HuH-7.5 (cell line): ENCODE data around the gene SLC27A4.

ENCODE experiments used
- DNase-seq: peaks from one replicate; pipeline ENCODE4 v3.0.0; 2011; ENCODE audit warnings: low spot score

The SLC27A4 gene

DNA sequence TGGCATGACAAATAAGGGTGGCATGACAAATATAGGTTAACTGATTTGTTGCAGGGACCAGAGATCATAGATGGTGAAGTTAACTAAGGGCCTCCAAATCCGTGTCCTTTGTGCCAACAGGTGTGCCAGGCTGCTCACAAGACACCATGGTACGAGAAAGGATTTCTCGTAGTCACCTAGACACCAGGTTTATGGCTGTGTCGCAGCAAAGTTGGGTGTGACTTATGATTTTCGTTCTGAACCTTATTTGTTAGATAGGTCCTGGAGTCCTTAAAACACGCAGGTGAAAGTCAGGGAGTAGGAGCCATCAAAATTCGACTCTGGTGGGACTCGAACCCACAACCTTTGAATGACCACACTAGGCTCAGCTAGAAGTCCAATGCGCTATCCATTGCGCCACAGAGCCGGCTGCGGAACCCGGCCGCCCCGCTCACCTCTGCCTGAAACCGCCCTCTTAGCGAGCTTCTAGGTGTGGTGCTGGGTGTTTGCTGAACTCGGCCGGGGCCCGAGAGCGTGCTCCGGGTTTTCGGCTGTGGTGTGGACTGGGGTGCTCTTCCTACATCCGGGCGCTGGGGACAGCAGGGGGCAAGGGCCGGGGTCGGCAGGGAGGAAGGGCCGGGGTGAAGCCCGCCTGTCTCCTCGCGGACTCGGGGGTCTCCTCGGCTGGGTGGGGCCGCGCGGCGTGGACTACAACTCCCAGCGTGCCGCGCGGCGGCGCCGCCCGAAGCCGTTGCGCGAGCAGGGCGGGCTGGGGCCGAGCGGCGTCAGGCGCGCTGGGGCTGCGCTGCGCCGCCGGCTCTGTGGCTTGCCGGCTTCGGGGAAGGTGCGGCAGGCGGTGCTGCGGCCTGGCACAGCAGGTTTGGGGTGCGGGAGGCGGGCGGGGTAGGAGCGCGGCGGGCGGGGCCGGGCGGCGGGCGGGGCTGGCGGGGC is at the start of gene SLC27A4:
TSS of gene SLC27A4 (plus strand) at position 767 of the 930 bp plus-strand sequence. CDS start 2,606 bp downstream, outside the sequence.
- DNase-seq: peak; percentile 88

- DNase-seq: no peak
Observed at GRCh38 chr9:128292009-128292408, 48.3 kb upstream of the SLC27A4 start.

GRCh38 chr9:128293091-128293490 is 47.2 kb upstream of the SLC27A4 start:
- no peak for DNase-seq

- DNase-seq: no peak
Observed at GRCh38 chr9:128294142-128294541, 46.2 kb upstream of the SLC27A4 start.

DNA sequence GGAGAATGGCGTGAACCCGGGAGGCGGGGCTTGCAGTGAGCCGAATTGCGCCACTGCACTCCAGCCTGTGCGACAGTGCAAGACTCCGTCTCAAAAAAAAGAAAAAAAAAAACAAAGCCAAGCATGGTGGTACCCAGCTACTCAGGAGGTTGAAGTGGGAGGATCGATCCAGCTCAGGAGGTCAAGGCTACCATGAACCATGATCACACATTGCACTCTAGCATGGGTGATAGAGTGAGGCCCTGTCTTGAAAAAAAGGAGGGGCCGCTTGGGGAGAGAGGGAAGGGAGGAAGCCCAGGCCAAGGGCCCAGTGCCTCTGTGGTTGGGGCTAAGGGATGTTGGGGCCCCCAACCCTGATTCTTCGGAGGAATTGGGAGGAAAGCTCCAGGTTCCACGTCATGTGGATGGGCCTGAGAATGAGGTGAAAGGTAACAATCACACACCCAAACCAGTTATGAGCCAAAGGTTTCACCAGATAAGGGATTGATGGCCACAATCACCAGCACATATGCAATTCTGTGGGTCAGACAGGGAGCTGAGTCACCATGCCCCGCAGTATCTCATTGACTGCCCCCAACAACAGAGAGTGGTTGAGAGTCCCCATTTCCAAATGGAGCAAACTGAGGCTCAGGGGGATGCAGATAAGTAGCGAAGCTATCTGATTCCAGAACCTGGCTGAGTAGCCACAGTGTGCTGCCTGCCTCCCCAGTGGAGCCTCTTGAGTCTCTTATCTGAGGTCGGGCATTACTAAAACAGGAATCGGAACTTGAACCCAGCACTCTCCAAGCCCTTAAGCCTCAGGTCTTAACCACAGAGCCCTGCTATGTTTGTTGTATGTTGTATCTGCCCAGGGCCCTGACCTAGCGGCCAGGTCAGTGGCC is 43.7 kb upstream of the SLC27A4 start:
- DNase-seq: no peak

GRCh38 chr9:128297221-128297773 is 43.0 kb upstream of the SLC27A4 start:
- DNase-seq: no peak

DNA sequence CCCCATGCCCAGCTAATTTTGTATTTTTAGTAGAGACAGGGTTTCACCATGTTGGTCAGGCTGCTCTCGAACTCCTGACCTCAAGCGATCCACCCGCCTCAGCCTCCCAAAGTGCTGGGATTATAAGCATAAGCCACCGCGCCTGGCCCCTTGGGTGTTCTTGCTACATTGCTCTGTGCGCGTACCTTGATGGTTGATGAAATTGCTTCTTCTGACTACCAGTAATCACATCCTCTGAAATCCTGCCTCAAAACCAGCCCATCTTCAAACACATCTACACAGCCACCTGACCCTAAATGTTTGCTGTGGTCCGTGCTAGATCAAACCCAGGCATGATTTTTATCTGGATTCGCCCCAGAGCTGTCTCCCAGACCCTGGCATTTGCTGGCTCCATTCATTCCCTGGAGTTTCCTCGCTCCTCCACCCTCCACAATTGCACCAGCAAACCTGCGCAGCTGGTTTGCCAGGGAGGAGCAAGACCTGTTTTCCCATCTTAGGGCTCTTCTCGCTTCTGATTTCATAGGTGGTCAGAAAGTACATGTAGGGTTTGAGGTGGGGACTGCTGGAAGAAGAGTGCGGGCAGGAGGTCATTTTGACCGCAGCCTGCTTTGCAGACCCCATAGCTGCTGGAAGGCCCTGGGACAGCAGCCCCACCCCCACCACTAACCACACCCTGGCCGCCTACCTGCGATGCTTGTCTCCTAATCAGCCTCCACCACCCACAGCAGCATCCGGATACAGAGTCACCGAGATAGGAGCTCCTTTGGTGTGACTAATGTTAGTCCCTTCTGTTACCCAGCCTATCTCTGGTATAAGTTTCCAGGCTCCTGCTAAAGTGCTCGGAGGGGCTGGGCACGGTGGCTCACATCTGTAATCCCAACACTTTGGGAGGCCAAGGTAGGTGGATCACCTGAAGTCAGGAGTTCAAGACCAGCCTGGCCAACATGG is 41.5 kb upstream of the SLC27A4 start:
- DNase-seq: no peak

DNA sequence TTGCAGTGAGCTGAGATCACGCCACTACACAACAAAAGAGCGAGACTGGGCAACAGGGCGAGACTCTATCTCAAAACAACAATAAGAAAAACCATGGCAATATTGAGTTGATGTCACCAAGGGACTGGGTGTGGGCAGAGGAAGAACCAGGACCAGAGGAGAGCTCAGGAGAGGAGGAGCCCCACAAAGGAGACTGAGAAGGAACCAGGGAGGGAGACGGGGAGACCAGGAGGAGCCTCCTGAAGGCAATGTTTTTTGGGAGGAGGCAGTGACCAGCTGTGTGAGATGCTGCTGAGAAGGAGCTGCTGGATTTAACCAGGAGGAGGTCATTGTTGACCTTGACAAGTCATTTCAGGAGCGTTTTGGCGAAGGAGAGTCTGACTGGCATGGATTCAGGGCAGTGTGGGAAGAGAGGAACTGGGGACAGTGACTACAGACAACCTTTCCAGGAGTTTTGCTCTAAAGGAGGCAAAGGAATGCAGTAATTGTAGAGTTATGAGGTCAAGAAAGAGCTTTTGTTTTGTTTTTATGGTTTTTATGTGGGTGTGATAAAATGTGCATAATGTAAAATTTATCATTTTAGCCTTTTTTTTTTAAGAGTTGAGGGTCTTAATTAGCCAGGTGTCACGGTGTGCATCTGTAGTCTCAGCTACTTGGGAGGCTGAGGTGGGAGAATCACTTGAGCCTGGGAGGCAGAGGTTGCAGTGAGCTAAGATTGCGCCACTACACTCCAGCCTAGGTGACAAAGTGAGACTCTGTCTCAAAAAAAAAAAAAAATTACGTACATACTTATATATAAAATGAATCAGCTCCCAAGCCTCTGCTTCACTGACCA is 36.0 kb upstream of the SLC27A4 start:
- no peak for DNase-seq

GRCh38 chr9:128304971-128305288 is 35.4 kb upstream of the SLC27A4 start:
- no peak for DNase-seq

DNA sequence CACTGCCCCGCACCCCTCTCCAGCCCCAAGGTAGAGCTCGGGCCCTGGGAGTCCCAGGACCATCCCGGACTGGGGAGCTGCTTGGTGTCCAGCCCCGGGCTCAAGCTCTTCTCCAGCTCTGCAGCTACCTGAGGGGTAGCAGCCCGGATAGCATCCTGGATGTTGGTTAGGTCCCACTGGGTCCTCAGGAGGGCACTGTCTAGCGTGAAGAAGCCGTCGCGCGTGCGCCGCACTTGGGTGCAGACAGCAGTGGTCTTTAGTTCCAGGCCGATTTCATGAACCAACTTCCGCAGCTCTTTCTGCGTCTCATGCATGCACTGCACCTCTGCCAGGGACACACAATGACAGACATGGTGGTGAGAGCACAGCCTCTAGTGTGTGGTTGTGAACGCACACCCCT is 30.8 kb upstream of the SLC27A4 start:
- no peak for DNase-seq

GRCh38 chr9:128310461-128310860 is 29.9 kb upstream of the SLC27A4 start:
- DNase-seq: no peak

DNA sequence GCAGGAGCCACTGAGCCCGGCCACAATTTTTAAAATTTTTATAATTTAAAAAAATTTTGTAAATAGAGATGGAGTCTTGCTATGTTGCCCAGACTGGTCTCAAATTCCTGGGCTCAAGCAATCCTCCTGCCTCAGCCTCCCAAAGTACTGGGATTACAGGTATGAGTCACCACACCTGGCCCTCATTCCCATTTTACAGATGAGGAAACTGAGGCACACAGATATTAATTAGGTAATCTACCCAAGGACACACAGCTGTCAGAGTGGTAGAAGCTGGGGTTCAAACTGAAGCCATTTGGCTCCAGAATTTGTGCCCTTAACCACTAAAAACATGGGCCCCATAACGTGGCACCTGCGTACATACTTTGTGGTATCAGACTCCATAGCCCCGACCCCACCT is 25.6 kb upstream of the SLC27A4 start:
- no peak for DNase-seq

DNA sequence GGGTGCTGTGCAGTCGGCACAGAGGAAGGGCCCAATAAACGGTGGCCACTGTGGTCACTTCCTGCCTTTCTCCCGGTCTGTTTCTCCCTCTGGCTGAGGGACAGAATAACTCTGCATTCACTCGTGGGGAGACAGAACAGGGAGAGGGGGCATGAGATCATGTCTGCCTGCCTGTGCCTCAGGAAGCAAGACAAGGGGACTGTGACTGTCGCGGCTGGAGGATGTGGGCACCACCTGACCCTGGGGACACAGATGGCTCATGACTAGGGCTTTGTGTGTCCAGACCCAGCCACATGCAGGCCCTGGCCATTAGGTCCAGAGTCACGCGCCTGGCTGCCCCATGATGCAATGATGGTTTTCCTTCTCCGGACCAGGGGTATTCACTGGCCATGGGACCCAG is 23.9 kb upstream of the SLC27A4 start:
- DNase-seq: no peak

DNA sequence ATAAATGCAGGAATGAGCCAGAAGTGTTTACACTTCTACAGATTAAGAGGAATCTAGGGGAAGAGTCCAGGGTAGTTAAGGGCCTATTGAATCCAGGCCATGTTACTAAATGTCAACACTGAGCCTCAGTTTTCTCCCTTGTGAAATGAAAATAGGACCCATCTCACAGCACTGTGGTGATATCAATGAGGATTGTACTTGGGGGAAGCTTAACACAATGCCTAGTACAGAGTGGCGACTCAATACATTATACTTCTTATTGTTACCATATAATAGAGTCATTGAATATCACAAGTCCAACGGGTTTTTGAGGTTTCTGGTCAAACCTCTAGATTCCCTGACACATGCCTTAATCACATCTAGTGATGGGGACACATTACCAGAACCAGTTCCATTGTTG is 22.7 kb upstream of the SLC27A4 start:
- no peak for DNase-seq

GRCh38 chr9:128321343-128321742 is 19.0 kb upstream of the SLC27A4 start:
- no peak for DNase-seq

- no peak for DNase-seq
Observed at GRCh38 chr9:128321879-128322403, 18.4 kb upstream of the SLC27A4 start.

DNA sequence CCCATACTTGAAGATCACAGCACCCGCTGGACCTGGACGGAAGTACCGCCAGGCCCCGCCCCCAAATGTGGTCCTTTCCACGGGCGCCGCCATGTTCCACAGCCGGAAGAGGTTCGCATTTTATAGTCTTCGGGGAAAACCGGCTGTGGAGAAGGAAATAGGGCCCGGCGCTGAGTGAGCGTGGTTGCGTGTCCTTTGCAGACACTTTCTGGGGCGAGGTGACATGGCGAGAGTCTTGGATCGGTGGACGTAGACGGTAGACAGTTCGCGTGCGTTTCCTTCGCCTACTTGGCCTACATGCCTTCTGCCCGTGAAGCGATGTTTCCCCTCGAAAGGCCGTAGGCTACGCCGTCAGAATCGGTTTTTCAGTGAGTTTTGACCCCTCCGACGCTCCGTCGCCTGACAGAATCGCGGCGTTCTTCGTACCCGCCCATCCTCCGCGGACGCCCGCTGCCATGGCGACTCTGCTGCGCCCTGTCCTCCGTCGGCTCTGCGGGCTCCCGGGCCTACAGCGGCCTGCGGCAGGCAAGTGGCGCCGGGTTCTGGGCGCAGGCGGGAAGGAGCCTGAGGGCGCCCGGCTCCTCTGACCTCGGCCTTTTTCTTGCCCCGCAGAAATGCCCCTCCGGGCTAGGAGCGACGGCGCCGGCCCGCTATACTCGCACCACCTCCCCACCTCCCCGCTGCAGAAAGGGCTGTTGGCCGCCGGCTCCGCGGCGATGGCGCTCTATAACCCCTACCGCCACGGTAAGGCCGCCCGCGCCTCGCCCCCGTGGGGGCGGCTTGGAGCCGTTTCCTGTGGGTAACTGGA is 17.7 kb upstream of the SLC27A4 start, which contains the start of the genes COQ4 and TRUB2:
TSS of gene COQ4 (plus strand) at position 436 of the 808 bp plus-strand sequence. CDS start at position 456, 20 bp downstream.
TSS of gene TRUB2 (minus strand) at position 44 of the 808 bp plus-strand sequence. CDS start at position 5, 39 bp downstream.
- DNase-seq: peak; percentile 96

DNA sequence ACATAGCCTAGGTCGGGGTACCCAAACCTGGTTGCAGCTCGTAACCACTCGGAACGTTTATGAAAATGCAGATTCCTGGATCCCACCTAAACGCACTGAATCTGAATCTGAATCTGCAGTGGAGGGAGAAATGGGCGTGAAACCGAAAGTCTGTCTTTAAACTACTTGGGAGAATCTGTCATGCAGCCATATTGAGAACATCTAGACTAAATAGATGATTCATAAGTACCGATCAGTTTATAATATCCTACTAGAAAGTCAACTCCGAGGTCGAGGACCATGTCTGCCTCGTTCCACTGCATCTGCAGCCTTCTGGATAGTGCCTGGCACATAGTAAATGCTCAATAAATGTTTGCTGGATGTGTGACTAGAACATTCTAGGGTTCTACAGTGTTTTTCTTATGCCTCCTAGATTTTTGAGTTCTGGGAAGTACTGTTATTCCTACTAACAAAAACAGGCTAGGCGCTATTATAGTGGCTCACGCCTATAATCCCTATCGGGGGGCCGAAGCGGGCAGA is 17.1 kb upstream of the SLC27A4 start:
- no peak for DNase-seq

DNA sequence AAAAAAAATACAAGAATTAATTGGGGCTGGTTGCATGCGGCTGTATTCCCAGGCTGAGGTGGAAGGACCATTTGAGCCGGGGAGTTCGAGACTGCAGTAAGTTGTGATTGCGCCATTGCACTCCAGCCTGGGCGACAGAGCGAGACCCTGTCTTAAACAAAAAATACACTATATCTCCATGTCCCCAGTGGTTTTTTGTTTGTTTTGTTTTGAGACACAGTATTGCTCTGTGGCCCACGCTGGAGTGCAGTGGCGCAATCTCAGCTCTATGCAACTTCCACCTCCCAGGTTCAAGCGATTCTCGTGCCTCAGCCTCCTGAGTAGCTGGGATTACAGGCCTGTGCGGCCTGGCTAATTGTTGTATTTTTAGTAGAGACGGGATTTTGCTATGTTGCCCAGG is 16.5 kb upstream of the SLC27A4 start:
- no peak for DNase-seq
